Measurements from ENCODE around the gene CCDC154. TPM values are rescaled to one million over a fixed set of nuclear protein-coding genes. Genes with fewer than 3 reads are reported as not detected.

The CCDC154 gene
- total RNA-seq, 2 donors from 2014 or later, result 1.9 to 2.2 TPM

DNA sequence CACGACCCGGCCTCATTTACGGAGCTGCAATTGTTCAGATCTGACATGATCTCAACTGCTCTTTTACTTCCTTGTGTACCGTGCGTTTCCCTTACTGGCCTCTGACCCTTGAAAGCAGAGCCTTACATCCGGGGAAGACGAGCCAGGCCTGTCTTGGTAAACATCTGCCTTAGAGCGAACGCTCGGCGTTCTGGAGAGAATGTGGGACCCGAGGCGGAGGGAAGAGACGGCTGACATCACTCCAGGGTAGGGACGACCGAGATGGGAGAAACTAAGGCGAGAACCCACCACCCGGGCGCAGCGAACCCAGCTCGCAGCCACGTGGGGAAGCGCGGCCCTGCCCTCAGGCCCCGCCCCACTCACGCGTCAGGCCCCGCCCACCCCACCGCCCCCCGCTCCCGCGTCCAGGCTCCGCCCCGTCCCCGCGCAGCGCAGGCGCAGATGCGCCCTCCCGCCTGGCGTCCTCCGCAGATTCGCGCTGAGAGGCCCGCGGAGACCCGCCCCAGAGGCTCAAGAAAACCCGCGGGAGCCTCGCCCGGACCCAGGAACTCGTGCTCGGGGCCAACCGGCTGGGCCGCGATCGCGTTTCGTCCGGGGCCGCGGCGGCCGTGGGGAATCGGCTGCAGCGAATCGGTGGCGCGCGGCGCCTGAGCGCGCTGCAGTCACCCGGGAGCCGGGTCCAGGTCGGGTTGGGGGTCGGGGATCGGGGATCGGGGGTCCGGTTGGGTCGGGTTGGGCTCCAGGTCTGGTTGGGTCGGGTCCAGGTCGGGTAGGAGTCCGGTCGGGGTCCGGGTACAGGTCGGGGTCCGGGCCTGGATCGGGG lies 48.8 kb upstream of the CCDC154 start, which contains the start of gene TELO2:
Gene TELO2 (plus strand): TSS at position 438 of the 823 bp plus-strand sequence. CDS start 922 bp downstream, outside the sequence.
- Mint-ChIP-seq H3K36me3 (ENCODE audit: low read depth) (peaks cover 17% of the 10 kb centered on the region), H3K27ac (peak within 1 kb of the TSS; percentile 98), H3K4me3 (peak within 1 kb of the TSS; percentile 77), H3K4me1 (peaks cover 1% of the 10 kb centered on the region), H3K27me3 (ENCODE audit: insufficient read depth) (peaks cover 5% of the 10 kb centered on the region), H3K9me3 (no peaks in the 10 kb centered on the region)
- Histone ChIP-seq H3K4me1 (ENCODE audit: control insufficient read depth, insufficient read depth, low read length) (peaks cover 9% of the 10 kb centered on the region), H3K9me3 (ENCODE audit: control insufficient read depth, low read length) (no peaks in the 10 kb centered on the region), H3K27me3 (ENCODE audit: control insufficient read depth, insufficient read depth, low read length, poor library complexity, severe bottlenecking) (no peaks in the 10 kb centered on the region), H3K36me3 (ENCODE audit: control insufficient read depth, insufficient read depth, low read length) (peaks cover 22% of the 10 kb centered on the region), H3K4me3 (ENCODE audit: low read length) (peak within 1 kb of the TSS; percentile 80), H3K27ac (ENCODE audit: low read depth, low read length) (peak within 1 kb of the TSS; percentile 72), H3K9ac (ENCODE audit: extremely low read depth, low read length, poor library complexity, severe bottlenecking) (peak within 1 kb of the TSS; percentile 66)
- DNase-seq, result peak; percentile 93
- 2 to 13% methylated on average over 18 to 89 of the region's 89 CpGs for WGBS, 2 experiments (ENCODE audit: insufficient coverage in 1 of 2, insufficient read length in 1 of 2)
- TF ChIP-seq, protein P1, sequence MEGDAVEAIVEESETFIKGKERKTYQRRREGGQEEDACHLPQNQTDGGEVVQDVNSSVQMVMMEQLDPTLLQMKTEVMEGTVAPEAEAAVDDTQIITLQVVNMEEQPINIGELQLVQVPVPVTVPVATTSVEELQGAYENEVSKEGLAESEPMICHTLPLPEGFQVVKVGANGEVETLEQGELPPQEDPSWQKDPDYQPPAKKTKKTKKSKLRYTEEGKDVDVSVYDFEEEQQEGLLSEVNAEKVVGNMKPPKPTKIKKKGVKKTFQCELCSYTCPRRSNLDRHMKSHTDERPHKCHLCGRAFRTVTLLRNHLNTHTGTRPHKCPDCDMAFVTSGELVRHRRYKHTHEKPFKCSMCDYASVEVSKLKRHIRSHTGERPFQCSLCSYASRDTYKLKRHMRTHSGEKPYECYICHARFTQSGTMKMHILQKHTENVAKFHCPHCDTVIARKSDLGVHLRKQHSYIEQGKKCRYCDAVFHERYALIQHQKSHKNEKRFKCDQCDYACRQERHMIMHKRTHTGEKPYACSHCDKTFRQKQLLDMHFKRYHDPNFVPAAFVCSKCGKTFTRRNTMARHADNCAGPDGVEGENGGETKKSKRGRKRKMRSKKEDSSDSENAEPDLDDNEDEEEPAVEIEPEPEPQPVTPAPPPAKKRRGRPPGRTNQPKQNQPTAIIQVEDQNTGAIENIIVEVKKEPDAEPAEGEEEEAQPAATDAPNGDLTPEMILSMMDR (conservative IDR thresholded peaks at IDR 0.05), result no peak

GRCh38 chr16:1492082-1492922 lies 47.9 kb upstream of the CCDC154 start:
- no peak for DNase-seq
- H3K9me3 ChIP-seq (ENCODE audit: control insufficient read depth, low read length), result no peaks in the 10 kb centered on the region
- peak overlapping the region; percentile 98 for H3K27ac Mint-ChIP-seq
- H3K4me1 Mint-ChIP-seq, result peaks cover 1% of the 10 kb centered on the region
- peaks cover 11% of the 10 kb centered on the region for H3K36me3 Mint-ChIP-seq (ENCODE audit: low read depth)
- H3K4me1 ChIP-seq (ENCODE audit: control insufficient read depth, insufficient read depth, low read length), result peaks cover 9% of the 10 kb centered on the region
- TF ChIP-seq, protein P1 (conservative IDR thresholded peaks at IDR 0.05), result no peak
- peaks cover 18% of the 10 kb centered on the region for H3K36me3 ChIP-seq (ENCODE audit: control insufficient read depth, insufficient read depth, low read length)
- peak overlapping the region; percentile 77 for H3K4me3 Mint-ChIP-seq
- peak overlapping the region; percentile 80 for H3K4me3 ChIP-seq (ENCODE audit: low read length)
- H3K9me3 Mint-ChIP-seq, result no peaks in the 10 kb centered on the region
- H3K27me3 Mint-ChIP-seq (ENCODE audit: insufficient read depth), result peaks cover 5% of the 10 kb centered on the region
- no peak overlapping the region for H3K27ac ChIP-seq (ENCODE audit: low read depth, low read length)
- peak overlapping the region; percentile 66 for H3K9ac ChIP-seq (ENCODE audit: extremely low read depth, low read length, poor library complexity, severe bottlenecking)
- WGBS, 2 experiments (ENCODE audit: insufficient coverage in 1 of 2, insufficient read length in 1 of 2), result 88 to 93% methylated on average over 20 to 23 of the region's 23 CpGs
- no peaks in the 10 kb centered on the region for H3K27me3 ChIP-seq (ENCODE audit: control insufficient read depth, insufficient read depth, low read length, poor library complexity, severe bottlenecking)

GRCh38 chr16:1491327-1491726 lies 47.0 kb upstream of the CCDC154 start:
- Mint-ChIP-seq H3K27me3 (ENCODE audit: insufficient read depth) (peaks cover 8% of the 10 kb centered on the region), H3K27ac (no peak overlapping the region), H3K4me1 (peaks cover 1% of the 10 kb centered on the region), H3K9me3 (no peaks in the 10 kb centered on the region), H3K4me3 (no peak overlapping the region), H3K36me3 (ENCODE audit: low read depth) (peaks cover 7% of the 10 kb centered on the region)
- Histone ChIP-seq H3K27me3 (ENCODE audit: control insufficient read depth, insufficient read depth, low read length, poor library complexity, severe bottlenecking) (no peaks in the 10 kb centered on the region), H3K9ac (ENCODE audit: extremely low read depth, low read length, poor library complexity, severe bottlenecking) (no peak overlapping the region), H3K36me3 (ENCODE audit: control insufficient read depth, insufficient read depth, low read length) (peaks cover 13% of the 10 kb centered on the region), H3K27ac (ENCODE audit: low read depth, low read length) (no peak overlapping the region), H3K4me1 (ENCODE audit: control insufficient read depth, insufficient read depth, low read length) (peaks cover 9% of the 10 kb centered on the region), H3K9me3 (ENCODE audit: control insufficient read depth, low read length) (no peaks in the 10 kb centered on the region), H3K4me3 (ENCODE audit: low read length) (no peak overlapping the region)
- DNase-seq, result no peak
- TF ChIP-seq, protein P1 (conservative IDR thresholded peaks at IDR 0.05), result no peak
- WGBS, 2 experiments (ENCODE audit: insufficient coverage in 1 of 2, insufficient read length in 1 of 2), result 91 to 92% methylated on average over 5 to 12 of the region's 12 CpGs

Measured in endodermal cell (in vitro differentiated cells).